HCT116 (cell line): ENCODE results near the gene METTL15. TPM values are rescaled to one million over a fixed set of nuclear protein-coding genes. Genes with fewer than 3 reads are reported as not detected.

Experiments
- ATAC-seq: fragments of 200-7000 bp; cut with Tn5 transposase; 2 replicates; pipeline ENCODE4 v1.9.1; 2020; ENCODE audit warnings: mild to moderate bottlenecking, moderate library complexity
- BruUV-seq: library from RNA; stranded (reverse); fragments of 400-500 nt; replicated peaks from 2 replicates; lab custom pipeline; 2021; lab: Mats Ljungman, UMichigan
- CTCF ChIA-PET: fragments of 300-600 bp; sonication (Branson Sonifier 250); formaldehyde crosslinking; loops from one replicate; lab custom pipeline; 2021; ENCODE audit warnings: antibody characterized with exemption; lab: Charles Lee
- POLR2A ChIA-PET: fragments of 300-600, 350-600 bp; sonication (Branson Sonifier 250); formaldehyde crosslinking; loops from one replicate; lab custom pipeline; 2021; ENCODE audit warnings: antibody characterized with exemption; lab: Charles Lee
- RAD21 ChIA-PET, 2 experiments: fragments of 300-600 bp; sonication (Branson Sonifier 250); formaldehyde crosslinking; loops; one replicate each; lab custom pipeline; 2023; ENCODE audit warnings: low total read pairs in 2 of 2; ENCODE audit not compliant: uncharacterized antibody in 2 of 2, unreplicated experiment in 2 of 2, low non-redundant PET in 1 of 2; lab: Charles Lee
- DNase-seq: peaks from one replicate; pipeline ENCODE4 v3.0.0-alpha.2; 2010; ENCODE audit warnings: low read depth, low spot score
- H2AFZ ChIP-seq: fragments of 200-600 bp; shearing (Covaris generic), sonication (generic); 2 replicates; pipeline ENCODE4 v1.6.1; 2017; ENCODE audit warnings: low read depth, mixed run types, mixed read lengths, antibody characterized with exemption, low read length; ENCODE audit not compliant: poor library complexity, severe bottlenecking
- H3K27ac ChIP-seq: 2 replicates; pipeline ENCODE4 v1.5.1; 2012; ENCODE audit warnings: low read depth, low read length
- H3K27me3 ChIP-seq: fragments of 200-600 bp; sonication (generic); 2 replicates; pipeline ENCODE4 v1.6.1; 2016; ENCODE audit warnings: mixed run types, low read length, mixed read lengths; ENCODE audit not compliant: insufficient read depth
- H3K36me3 ChIP-seq, 2 experiments: fragments of 200-500 bp in 1 of 2; fragments of 200-600 bp in 1 of 2; sonication (Bioruptor generic) in 1 of 2; sonication (generic) in 1 of 2; 2 replicates each; pipeline versions ENCODE4 v1.5.1 to v1.6.1; 2014 to 2016; ENCODE audit warnings: low read length in 2 of 2, inconsistent platforms in 1 of 2, mixed read lengths in 1 of 2, mixed run types in 1 of 2; ENCODE audit not compliant: insufficient read depth in 2 of 2, control insufficient read depth in 1 of 2
- H3K4me1 ChIP-seq, 2 experiments: fragments of 200-600 bp in 1 of 2; sonication (generic) in 1 of 2; 2 replicates each; pipeline versions ENCODE4 v1.5.1 to v1.6.1; 2012 to 2017; ENCODE audit warnings: low read length in 2 of 2, inconsistent platforms in 1 of 2, mild to moderate bottlenecking in 1 of 2, mixed read lengths in 1 of 2, mixed run types in 1 of 2, moderate library complexity in 1 of 2; ENCODE audit not compliant: insufficient read depth in 2 of 2, control insufficient read depth in 1 of 2
- H3K4me2 ChIP-seq: fragments of 200-600 bp; sonication (generic); 2 replicates; pipeline ENCODE4 v1.6.1; 2017; ENCODE audit warnings: mixed run types, low read length, mixed read lengths
- H3K4me3 ChIP-seq, 2 experiments: fragments of 200-600 bp in 1 of 2; sonication (generic) in 1 of 2; replicated peaks in 1 of 2; 2 replicates each; pipeline ENCODE4 v1.5.1; 2011 to 2016; ENCODE audit warnings: low read length in 2 of 2, control low read depth in 1 of 2, low read depth in 1 of 2, mild to moderate bottlenecking in 1 of 2, mixed read lengths in 1 of 2, mixed run types in 1 of 2
- H3K79me2 ChIP-seq: fragments of 200-600 bp; sonication (generic); 2 replicates; pipeline ENCODE4 v1.6.1; 2017; ENCODE audit warnings: mild to moderate bottlenecking, mixed run types, low read length, moderate library complexity, mixed read lengths; ENCODE audit not compliant: insufficient read depth
- H3K9ac ChIP-seq: fragments of 200-600 bp; sonication (generic); 2 replicates; pipeline ENCODE4 v1.6.1; 2016; ENCODE audit warnings: low read length, mixed read lengths
- H3K9me2 ChIP-seq: fragments of 200-600 bp; sonication (generic), shearing (Covaris generic); 2 replicates; pipeline ENCODE4 v1.6.1; 2017; ENCODE audit warnings: mixed run types, mild to moderate bottlenecking, moderate library complexity; ENCODE audit not compliant: insufficient read depth
- H3K9me3 ChIP-seq, 2 experiments: fragments of 200-500 bp in 1 of 2; fragments of 200-600 bp in 1 of 2; sonication (Bioruptor generic) in 1 of 2; sonication (generic) in 1 of 2; 2 replicates each; pipeline ENCODE4 v1.6.1; 2014 to 2017; ENCODE audit warnings: low read length in 2 of 2, mixed read lengths in 2 of 2, inconsistent platforms in 1 of 2, low read depth in 1 of 2, mild to moderate bottlenecking in 1 of 2, mixed run types in 1 of 2, moderate library complexity in 1 of 2; ENCODE audit not compliant: control insufficient read depth in 1 of 2, insufficient read depth in 1 of 2
- H4K20me1 ChIP-seq: fragments of 200-600 bp; sonication (generic), shearing (Covaris generic); 2 replicates; pipeline ENCODE4 v1.6.1; 2017; ENCODE audit warnings: mixed run types, mild to moderate bottlenecking, moderate library complexity; ENCODE audit not compliant: insufficient read depth
- CBX3 ChIP-seq: IDR thresholded peaks from 2 replicates; pipeline ENCODE4 v1.6.1; 2012; ENCODE audit warnings: low read depth
- CEBPB ChIP-seq: IDR thresholded peaks from 2 replicates; pipeline ENCODE4 v1.6.1; 2012; ENCODE audit warnings: low read depth
- EGR1 ChIP-seq: IDR thresholded peaks from 2 replicates; pipeline ENCODE4 v1.6.1; 2012; ENCODE audit warnings: low read depth
- ELF1 ChIP-seq: IDR thresholded peaks from 2 replicates; pipeline ENCODE4 v1.6.1; 2012; ENCODE audit warnings: low read depth, borderline replicate concordance
- EZH2phosphoT487 ChIP-seq: fragments of 200-600 bp; IDR thresholded peaks from 2 replicates; pipeline ENCODE4 v1.6.1; 2018; ENCODE audit warnings: antibody characterized with exemption, borderline replicate concordance
- FOSL1 ChIP-seq: IDR thresholded peaks from 2 replicates; pipeline ENCODE4 v1.6.1; 2012; ENCODE audit warnings: low read depth
- JUND ChIP-seq: IDR thresholded peaks from 2 replicates; pipeline ENCODE4 v1.6.1; 2012
- POLR2A ChIP-seq: IDR thresholded peaks from 2 replicates; pipeline ENCODE4 v1.7.0; 2011; ENCODE audit warnings: borderline replicate concordance; ENCODE audit not compliant: insufficient read depth, insufficient read length; ENCODE audit errors: extremely low read depth
- POLR2AphosphoS5 ChIP-seq: IDR thresholded peaks from 2 replicates; pipeline ENCODE4 v1.6.1; 2011; ENCODE audit warnings: mild to moderate bottlenecking, low read depth, low read length, moderate library complexity
- SIN3A ChIP-seq: IDR thresholded peaks from 2 replicates; pipeline ENCODE4 v1.6.1; 2012; ENCODE audit warnings: low read depth
- SP1 ChIP-seq: IDR thresholded peaks from 2 replicates; pipeline ENCODE4 v1.6.1; 2012; ENCODE audit warnings: low read depth
- SRF ChIP-seq: IDR thresholded peaks from 2 replicates; pipeline ENCODE4 v1.6.1; 2012; ENCODE audit warnings: low read depth
- TCF7L2 ChIP-seq: IDR thresholded peaks from 2 replicates; pipeline ENCODE4 v1.7.0; 2011; ENCODE audit warnings: borderline replicate concordance, inconsistent platforms; ENCODE audit not compliant: insufficient read depth, insufficient read length; ENCODE audit errors: extremely low read depth
- YY1 ChIP-seq: IDR thresholded peaks from 2 replicates; pipeline ENCODE4 v1.6.1; 2011; ENCODE audit warnings: low read length, low read depth, moderate library complexity, mild to moderate bottlenecking; ENCODE audit not compliant: insufficient replicate concordance; ENCODE audit errors: extremely low read depth
- ZBTB33 ChIP-seq: IDR thresholded peaks from 2 replicates; pipeline ENCODE4 v1.6.1; 2011; ENCODE audit warnings: mild to moderate bottlenecking, low read length, moderate library complexity; ENCODE audit not compliant: insufficient replicate concordance; ENCODE audit errors: extremely low read depth
- intact Hi-C: fragments of 100-400 bp; cut with micrococcal nuclease; formaldehyde crosslinking; loops from 2 replicates; pipeline ENCODE4 v1.10.0; 2022
- total RNA-seq: library from RNA; stranded (reverse); gene quantifications from one replicate; pipeline ENCODE4 v1.2.1, GENCODE V29; 2021; ENCODE audit not compliant: unreplicated experiment
- TF ChIP-seq, protein P1 (sequence below): IDR thresholded peaks from 2 replicates; pipeline ENCODE4 v1.6.1; 2012
- TF ChIP-seq, protein P2 (sequence below): IDR thresholded peaks from 2 replicates; pipeline ENCODE4 v1.6.1; 2012
- TF ChIP-seq, protein P3 (sequence below), 3 experiments: fragments of 200-600 bp in 1 of 3; sonication (generic) in 1 of 3; IDR thresholded peaks in 2 of 3; conservative IDR thresholded peaks in 1 of 3; 2 replicates each; pipeline ENCODE4 v1.5.1; 2012 to 2017; ENCODE audit warnings: low read depth in 2 of 3, low read length in 2 of 3, antibody characterized with exemption in 1 of 3, borderline replicate concordance in 1 of 3, control low read depth in 1 of 3, mild to moderate bottlenecking in 1 of 3, mixed read lengths in 1 of 3, mixed run types in 1 of 3, moderate library complexity in 1 of 3; ENCODE audit not compliant: insufficient read depth in 1 of 3

The METTL15 gene
- total RNA-seq, 1 experiment from 2014 or later, result 25.3 TPM

GRCh38 chr11:28168718-28169117 lies 60.5 kb downstream of the METTL15 start:
- intact Hi-C loops, result no loop called here
- Histone ChIP-seq H3K4me1 (peaks cover 0 to 2% of the 10 kb centered on the region in 2 experiments; a peak in 1 of 4 replicates), H3K9me3 (peaks cover 0 to under 1% of the 10 kb centered on the region in 2 experiments; a peak in 1 of 4 replicates), H4K20me1 (no peaks in the 10 kb centered on the region), H3K9ac (no peak overlapping the region), H3K4me3 (no peak overlapping the region), H3K9me2 (no peaks in the 10 kb centered on the region), H3K79me2 (peaks cover 21% of the 10 kb centered on the region)
- RAD21 ChIA-PET, result no interaction called here
- no peak for TF ChIP-seq SP1
- no peak for TF ChIP-seq FOSL1
- no peak for TF ChIP-seq ZBTB33
- TF ChIP-seq CBX3, result no peak
- TF ChIP-seq, protein P1, sequence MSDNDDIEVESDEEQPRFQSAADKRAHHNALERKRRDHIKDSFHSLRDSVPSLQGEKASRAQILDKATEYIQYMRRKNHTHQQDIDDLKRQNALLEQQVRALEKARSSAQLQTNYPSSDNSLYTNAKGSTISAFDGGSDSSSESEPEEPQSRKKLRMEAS, result no peak
- no peak for TF ChIP-seq POLR2AphosphoS5
- no peak for TF ChIP-seq CEBPB
- no peak for TF ChIP-seq ELF1
- TF ChIP-seq, all 23 proteins: peak for 0
- BruUV-seq, result no TSS peak
- Histone ChIP-seq H3K4me2 (no peak overlapping the region), H3K27me3 (no peaks in the 10 kb centered on the region), H3K36me3 (peaks cover 0 to 3% of the 10 kb centered on the region in 2 experiments; a peak in 1 of 4 replicates), H2AFZ (no peak overlapping the region), H3K27ac (no peak overlapping the region)
- DNase-seq (no peak), ATAC-seq (no peak)
- ChIA-PET CTCF (no interaction called here), POLR2A (no interaction called here)

GRCh38 chr11:28169816-28170215 lies 61.6 kb downstream of the METTL15 start:
- Histone ChIP-seq H3K9me3 (peaks cover 0 to 3% of the 10 kb centered on the region in 2 experiments; a peak in 1 of 4 replicates), H3K27me3 (no peaks in the 10 kb centered on the region), H3K27ac (no peak overlapping the region), H3K4me3 (no peak overlapping the region), H2AFZ (no peak overlapping the region), H3K79me2 (peaks cover 15% of the 10 kb centered on the region; the same call in 1 of the 2 replicates), H3K36me3 (peaks cover 0 to 8% of the 10 kb centered on the region in 2 experiments; a peak in 1 of 4 replicates), H3K4me1 (peaks cover 0 to 2% of the 10 kb centered on the region in 2 experiments; a peak in 1 of 4 replicates), H3K9ac (no peak overlapping the region), H3K4me2 (no peak overlapping the region), H3K9me2 (no peaks in the 10 kb centered on the region), H4K20me1 (no peaks in the 10 kb centered on the region)
- ChIA-PET POLR2A (interaction anchor here (0.8 kb wide), 1 partner anchor 9 kb away, joined by 3 read pairs; no protein-coding TSS in a partner anchor), CTCF (no interaction called here), RAD21 (no interaction called here)
- no peak for DNase-seq
- intact Hi-C loops, result no loop called here
- no peak for ATAC-seq
- BruUV-seq, result no TSS peak
- TF ChIP-seq POLR2AphosphoS5 (no peak), JUND (no peak), EGR1 (no peak), YY1 (no peak), SRF (no peak), POLR2A (no peak), SIN3A (no peak), CEBPB (no peak), TCF7L2 (no peak), EZH2phosphoT487 (no peak)
- TF ChIP-seq, protein P2, sequence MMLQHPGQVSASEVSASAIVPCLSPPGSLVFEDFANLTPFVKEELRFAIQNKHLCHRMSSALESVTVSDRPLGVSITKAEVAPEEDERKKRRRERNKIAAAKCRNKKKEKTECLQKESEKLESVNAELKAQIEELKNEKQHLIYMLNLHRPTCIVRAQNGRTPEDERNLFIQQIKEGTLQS, result no peak
- TF ChIP-seq, protein P3, sequence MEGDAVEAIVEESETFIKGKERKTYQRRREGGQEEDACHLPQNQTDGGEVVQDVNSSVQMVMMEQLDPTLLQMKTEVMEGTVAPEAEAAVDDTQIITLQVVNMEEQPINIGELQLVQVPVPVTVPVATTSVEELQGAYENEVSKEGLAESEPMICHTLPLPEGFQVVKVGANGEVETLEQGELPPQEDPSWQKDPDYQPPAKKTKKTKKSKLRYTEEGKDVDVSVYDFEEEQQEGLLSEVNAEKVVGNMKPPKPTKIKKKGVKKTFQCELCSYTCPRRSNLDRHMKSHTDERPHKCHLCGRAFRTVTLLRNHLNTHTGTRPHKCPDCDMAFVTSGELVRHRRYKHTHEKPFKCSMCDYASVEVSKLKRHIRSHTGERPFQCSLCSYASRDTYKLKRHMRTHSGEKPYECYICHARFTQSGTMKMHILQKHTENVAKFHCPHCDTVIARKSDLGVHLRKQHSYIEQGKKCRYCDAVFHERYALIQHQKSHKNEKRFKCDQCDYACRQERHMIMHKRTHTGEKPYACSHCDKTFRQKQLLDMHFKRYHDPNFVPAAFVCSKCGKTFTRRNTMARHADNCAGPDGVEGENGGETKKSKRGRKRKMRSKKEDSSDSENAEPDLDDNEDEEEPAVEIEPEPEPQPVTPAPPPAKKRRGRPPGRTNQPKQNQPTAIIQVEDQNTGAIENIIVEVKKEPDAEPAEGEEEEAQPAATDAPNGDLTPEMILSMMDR (IDR thresholded peaks at IDR 0.05 in 2 of 3, conservative IDR thresholded peaks at IDR 0.05 in 1 of 3; ENCODE audit: borderline replicate concordance in 1 of 3, insufficient read depth in 1 of 3, low read depth in 2 of 3, low read length in 2 of 3), result no peak
